ENCODE results near the gene ARNT2. TPM values are rescaled to one million over a fixed set of nuclear protein-coding genes. Genes with fewer than 3 reads are reported as not detected.

The ARNT2 gene
- total and polyA plus RNA-seq, 4 donors, result 2.0 to 12.2 (median 5.5) TPM

DNA sequence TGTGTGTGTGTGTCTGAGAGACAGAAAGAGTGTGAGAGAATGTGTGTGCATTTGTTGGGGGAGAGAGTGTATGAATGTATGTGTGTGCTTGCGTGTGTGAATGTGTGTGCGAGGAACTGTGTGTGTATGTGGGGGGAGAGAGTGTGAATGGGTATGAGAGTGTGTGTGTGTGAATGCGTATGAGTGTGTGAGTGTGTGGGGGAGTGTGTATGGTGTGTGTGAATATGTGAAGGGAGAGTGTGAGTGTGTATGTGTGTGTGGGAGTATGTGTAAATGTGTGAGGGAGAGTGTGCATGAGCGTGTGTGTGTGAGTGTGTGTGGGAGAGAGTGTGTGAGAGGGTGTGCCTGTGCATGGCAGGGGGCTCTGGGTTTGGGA, 211.2 kb downstream of the ARNT2 start:
- WGBS, 2 donors, result 92 to 97% methylated on average over 4 of the region's 4 CpGs
- peak overlapping the region in 1 of 2 donors; percentile 18 for H3K27ac ChIP-seq (ENCODE audit: low read depth in 1 of 2, low read length in 1 of 2)

GRCh38 chr15:80615783-80616391, 211.7 kb downstream of the ARNT2 start:
- H3K27ac ChIP-seq (ENCODE audit: low read depth in 1 of 2, low read length in 1 of 2), result peak overlapping the region in 1 of 2 donors; percentile 18
- TF ChIP-seq, protein P1, sequence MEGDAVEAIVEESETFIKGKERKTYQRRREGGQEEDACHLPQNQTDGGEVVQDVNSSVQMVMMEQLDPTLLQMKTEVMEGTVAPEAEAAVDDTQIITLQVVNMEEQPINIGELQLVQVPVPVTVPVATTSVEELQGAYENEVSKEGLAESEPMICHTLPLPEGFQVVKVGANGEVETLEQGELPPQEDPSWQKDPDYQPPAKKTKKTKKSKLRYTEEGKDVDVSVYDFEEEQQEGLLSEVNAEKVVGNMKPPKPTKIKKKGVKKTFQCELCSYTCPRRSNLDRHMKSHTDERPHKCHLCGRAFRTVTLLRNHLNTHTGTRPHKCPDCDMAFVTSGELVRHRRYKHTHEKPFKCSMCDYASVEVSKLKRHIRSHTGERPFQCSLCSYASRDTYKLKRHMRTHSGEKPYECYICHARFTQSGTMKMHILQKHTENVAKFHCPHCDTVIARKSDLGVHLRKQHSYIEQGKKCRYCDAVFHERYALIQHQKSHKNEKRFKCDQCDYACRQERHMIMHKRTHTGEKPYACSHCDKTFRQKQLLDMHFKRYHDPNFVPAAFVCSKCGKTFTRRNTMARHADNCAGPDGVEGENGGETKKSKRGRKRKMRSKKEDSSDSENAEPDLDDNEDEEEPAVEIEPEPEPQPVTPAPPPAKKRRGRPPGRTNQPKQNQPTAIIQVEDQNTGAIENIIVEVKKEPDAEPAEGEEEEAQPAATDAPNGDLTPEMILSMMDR (IDR thresholded peaks at IDR 0.05; ENCODE audit: control extremely low read depth, extremely low read depth), result no peak
- 48 to 63% methylated on average over 14 of the region's 14 CpGs for WGBS, 2 donors

More for the DNA sequence above, 211.2 kb downstream of the ARNT2 start:
- Histone ChIP-seq H3K27me3 (ENCODE audit: control insufficient read depth in 3 of 3, insufficient read depth in 3 of 3, low read length in 2 of 3) (no peaks in the 10 kb centered on the region), H3K4me1 (ENCODE audit: control insufficient read depth in 5 of 5, insufficient read depth in 5 of 5, low read length in 5 of 5) (peaks cover 0 to 52% (median 25%) of the 10 kb centered on the region in 5 donors), H3K4me3 (no peak overlapping the region), H3K9ac (ENCODE audit: insufficient read depth in 1 of 2, low read length in 2 of 2) (no peak overlapping the region), H3K36me3 (ENCODE audit: control insufficient read depth in 4 of 4, insufficient read depth in 4 of 4, low read length in 4 of 4) (no peaks in the 10 kb centered on the region), H3K9me3 (ENCODE audit: control insufficient read depth in 4 of 4, insufficient read depth in 3 of 4, low read length in 3 of 4) (no peaks in the 10 kb centered on the region)
- DNase-seq, result no peak
- TF ChIP-seq, protein P1 (IDR thresholded peaks at IDR 0.05; ENCODE audit: control extremely low read depth, extremely low read depth), result no peak
- ATAC-seq (ENCODE audit: insufficient read depth, low FRiP score), result no peak

GRCh38 chr15:80618685-80619400, 214.7 kb downstream of the ARNT2 start:
- no peaks in the 10 kb centered on the region for H3K36me3 ChIP-seq (ENCODE audit: control insufficient read depth in 4 of 4, insufficient read depth in 4 of 4, low read length in 4 of 4)
- no peak overlapping the region for H3K4me3 ChIP-seq
- ATAC-seq (ENCODE audit: insufficient read depth, low FRiP score) (no peak), DNase-seq (peak in 2 of 3 donors; percentile 44 to 51)
- TF ChIP-seq, protein P1 (IDR thresholded peaks at IDR 0.05; ENCODE audit: control extremely low read depth, extremely low read depth), result no peak
- no peak overlapping the region for H3K9ac ChIP-seq (ENCODE audit: insufficient read depth in 1 of 2, low read length in 2 of 2)
- peaks cover 0 to 5% (median 2%) of the 10 kb centered on the region in 4 donors for H3K9me3 ChIP-seq (ENCODE audit: control insufficient read depth in 4 of 4, insufficient read depth in 3 of 4, low read length in 3 of 4)
- no peaks in the 10 kb centered on the region for H3K27me3 ChIP-seq (ENCODE audit: control insufficient read depth in 3 of 3, insufficient read depth in 3 of 3, low read length in 2 of 3)
- 38 to 43% methylated on average over 7 of the region's 7 CpGs for WGBS, 2 donors
- H3K4me1 ChIP-seq (ENCODE audit: control insufficient read depth in 5 of 5, insufficient read depth in 5 of 5, low read length in 5 of 5), result peaks cover 0 to 51% (median 25%) of the 10 kb centered on the region in 5 donors
- no peak overlapping the region for H3K27ac ChIP-seq (ENCODE audit: low read depth in 1 of 2, low read length in 1 of 2)

More at GRCh38 chr15:80615783-80616391, 211.7 kb downstream of the ARNT2 start:
- Histone ChIP-seq H3K9me3 (ENCODE audit: control insufficient read depth in 4 of 4, insufficient read depth in 3 of 4, low read length in 3 of 4) (no peaks in the 10 kb centered on the region), H3K4me1 (ENCODE audit: control insufficient read depth in 5 of 5, insufficient read depth in 5 of 5, low read length in 5 of 5) (peaks cover 0 to 51% (median 25%) of the 10 kb centered on the region in 5 donors), H3K27me3 (ENCODE audit: control insufficient read depth in 3 of 3, insufficient read depth in 3 of 3, low read length in 2 of 3) (no peaks in the 10 kb centered on the region), H3K36me3 (ENCODE audit: control insufficient read depth in 4 of 4, insufficient read depth in 4 of 4, low read length in 4 of 4) (no peaks in the 10 kb centered on the region), H3K4me3 (no peak overlapping the region), H3K9ac (ENCODE audit: insufficient read depth in 1 of 2, low read length in 2 of 2) (no peak overlapping the region)
- DNase-seq (peak; percentile 87 to 95 (median 92)), ATAC-seq (ENCODE audit: insufficient read depth, low FRiP score) (no peak)
